ENCODE measurements around the gene STX3.

Gene STX3

GRCh38 chr11:59787816-59788215, 32.6 kb downstream of the STX3 start:
- no peak overlapping the region for H3K4me3 ChIP-seq (ENCODE audit: low read length in 2 of 2)
- H3K27me3 ChIP-seq (ENCODE audit: control insufficient read depth in 1 of 2, insufficient read depth in 2 of 2, low read length in 2 of 2), result no peaks in the 10 kb centered on the region
- peak overlapping the region in 1 of 2 donors; percentile 13 for H3K9ac ChIP-seq (ENCODE audit: low read length in 2 of 2)
- H3K36me3 ChIP-seq (ENCODE audit: control insufficient read depth in 2 of 2, insufficient read depth in 2 of 2, low read length in 2 of 2), result peaks cover 9 to 20% of the 10 kb centered on the region in 2 donors
- H3K27ac ChIP-seq (ENCODE audit: low read length), result no peak overlapping the region
- H3K9me3 ChIP-seq (ENCODE audit: control insufficient read depth in 2 of 2, low read length in 2 of 2), result no peaks in the 10 kb centered on the region
- H3K4me1 ChIP-seq (ENCODE audit: control insufficient read depth, insufficient read depth, low read length), result no peaks in the 10 kb centered on the region

- H3K27ac ChIP-seq (ENCODE audit: low read length), result no peak overlapping the region
- peaks cover 23 to 46% of the 10 kb centered on the region in 2 donors for H3K36me3 ChIP-seq (ENCODE audit: control insufficient read depth in 2 of 2, insufficient read depth in 2 of 2, low read length in 2 of 2)
- no peaks in the 10 kb centered on the region for H3K4me1 ChIP-seq (ENCODE audit: control insufficient read depth, insufficient read depth, low read length)
Observed at GRCh38 chr11:59791639-59792038, 36.5 kb downstream of the STX3 start.

DNA sequence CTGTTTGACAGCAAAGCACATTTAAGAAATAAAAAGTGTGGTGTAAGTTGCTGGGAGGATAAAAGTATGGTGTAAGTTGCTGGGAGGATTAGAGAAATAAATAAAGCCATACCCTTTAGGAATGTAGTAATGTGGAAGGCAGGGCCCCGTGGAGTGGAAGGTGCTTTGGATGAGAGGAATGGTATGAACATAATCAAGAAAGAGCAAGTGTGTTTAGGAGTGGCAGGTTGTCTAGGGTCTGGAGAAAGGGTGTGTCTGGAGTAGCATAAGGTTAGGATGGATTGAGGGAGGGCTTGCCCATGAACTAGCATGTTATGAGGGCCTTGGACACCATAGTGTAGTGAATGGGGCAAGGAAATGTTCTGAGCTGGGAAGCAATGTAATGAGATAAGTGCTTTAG, 37.3 kb downstream of the STX3 start:
- Histone ChIP-seq H3K36me3 (ENCODE audit: control insufficient read depth in 2 of 2, insufficient read depth in 2 of 2, low read length in 2 of 2) (peaks cover 24 to 46% of the 10 kb centered on the region in 2 donors), H3K9me3 (ENCODE audit: control insufficient read depth in 2 of 2, low read length in 2 of 2) (no peaks in the 10 kb centered on the region), H3K27ac (ENCODE audit: low read length) (no peak overlapping the region), H3K4me3 (ENCODE audit: low read length in 2 of 2) (no peak overlapping the region), H3K9ac (ENCODE audit: low read length in 2 of 2) (no peak overlapping the region), H3K4me1 (ENCODE audit: control insufficient read depth, insufficient read depth, low read length) (no peaks in the 10 kb centered on the region), H3K27me3 (ENCODE audit: control insufficient read depth in 1 of 2, insufficient read depth in 2 of 2, low read length in 2 of 2) (no peaks in the 10 kb centered on the region)

More at GRCh38 chr11:59791639-59792038, 36.5 kb downstream of the STX3 start:
- Histone ChIP-seq H3K9ac (ENCODE audit: low read length in 2 of 2) (no peak overlapping the region), H3K4me3 (ENCODE audit: low read length in 2 of 2) (no peak overlapping the region), H3K9me3 (ENCODE audit: control insufficient read depth in 2 of 2, low read length in 2 of 2) (no peaks in the 10 kb centered on the region), H3K27me3 (ENCODE audit: control insufficient read depth in 1 of 2, insufficient read depth in 2 of 2, low read length in 2 of 2) (no peaks in the 10 kb centered on the region)

- H3K27ac ChIP-seq (ENCODE audit: low read length), result no peak overlapping the region
- no peaks in the 10 kb centered on the region for H3K27me3 ChIP-seq (ENCODE audit: control insufficient read depth in 1 of 2, insufficient read depth in 2 of 2, low read length in 2 of 2)
- H3K36me3 ChIP-seq (ENCODE audit: control insufficient read depth in 2 of 2, insufficient read depth in 2 of 2, low read length in 2 of 2), result peaks cover 27 to 38% of the 10 kb centered on the region in 2 donors
- H3K9ac ChIP-seq (ENCODE audit: low read length in 2 of 2), result no peak overlapping the region
- H3K4me3 ChIP-seq (ENCODE audit: low read length in 2 of 2), result no peak overlapping the region
- H3K4me1 ChIP-seq (ENCODE audit: control insufficient read depth, insufficient read depth, low read length), result no peaks in the 10 kb centered on the region
- no peaks in the 10 kb centered on the region for H3K9me3 ChIP-seq (ENCODE audit: control insufficient read depth in 2 of 2, low read length in 2 of 2)
Observed at GRCh38 chr11:59794417-59794816, 39.2 kb downstream of the STX3 start.

GRCh38 chr11:59800390-59801025, 45.3 kb downstream of the STX3 start:
- H3K9me3 ChIP-seq (ENCODE audit: control insufficient read depth in 2 of 2, low read length in 2 of 2), result no peaks in the 10 kb centered on the region
- H3K36me3 ChIP-seq (ENCODE audit: control insufficient read depth in 2 of 2, insufficient read depth in 2 of 2, low read length in 2 of 2), result peaks cover 6 to 11% of the 10 kb centered on the region in 2 donors
- no peak overlapping the region for H3K9ac ChIP-seq (ENCODE audit: low read length in 2 of 2)
- H3K27me3 ChIP-seq (ENCODE audit: control insufficient read depth in 1 of 2, insufficient read depth in 2 of 2, low read length in 2 of 2), result no peaks in the 10 kb centered on the region
- no peaks in the 10 kb centered on the region for H3K4me1 ChIP-seq (ENCODE audit: control insufficient read depth, insufficient read depth, low read length)
- H3K4me3 ChIP-seq (ENCODE audit: low read length in 2 of 2), result no peak overlapping the region
- no peak overlapping the region for H3K27ac ChIP-seq (ENCODE audit: low read length)

DNA sequence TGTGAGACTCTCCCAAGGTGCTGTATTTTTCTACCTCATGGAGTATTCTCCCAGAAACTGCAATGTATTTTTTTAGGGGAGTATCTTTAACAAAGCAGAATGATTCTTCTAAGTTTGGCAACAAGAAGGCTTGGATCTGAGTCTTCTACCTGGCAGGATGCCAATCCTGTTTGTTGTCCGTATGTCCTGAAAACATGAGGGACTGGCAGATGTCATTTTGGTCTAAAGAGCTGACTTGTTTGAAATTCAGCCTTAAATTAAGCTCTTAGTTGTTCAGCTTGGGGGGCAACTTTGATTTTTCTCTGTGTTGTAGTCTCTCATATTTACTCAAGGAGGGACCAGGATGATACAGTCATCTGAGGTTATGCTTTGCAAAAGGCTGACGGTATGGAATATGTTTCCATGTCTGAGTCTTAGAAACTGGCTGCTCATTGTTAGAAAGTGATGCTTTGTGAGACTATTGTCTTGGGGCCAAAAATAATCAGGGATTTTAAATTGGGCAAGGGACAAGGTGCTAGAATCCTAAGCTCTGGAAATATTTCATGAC, 46.1 kb downstream of the STX3 start:
- Histone ChIP-seq H3K36me3 (ENCODE audit: control insufficient read depth in 2 of 2, insufficient read depth in 2 of 2, low read length in 2 of 2) (peaks cover 6% of the 10 kb centered on the region in 2 donors), H3K9me3 (ENCODE audit: control insufficient read depth in 2 of 2, low read length in 2 of 2) (no peaks in the 10 kb centered on the region), H3K27ac (ENCODE audit: low read length) (no peak overlapping the region), H3K27me3 (ENCODE audit: control insufficient read depth in 1 of 2, insufficient read depth in 2 of 2, low read length in 2 of 2) (no peaks in the 10 kb centered on the region), H3K9ac (ENCODE audit: low read length in 2 of 2) (no peak overlapping the region), H3K4me1 (ENCODE audit: control insufficient read depth, insufficient read depth, low read length) (no peaks in the 10 kb centered on the region), H3K4me3 (ENCODE audit: low read length in 2 of 2) (no peak overlapping the region)

- H3K36me3 ChIP-seq (ENCODE audit: control insufficient read depth in 2 of 2, insufficient read depth in 2 of 2, low read length in 2 of 2), result peaks cover 14 to 15% of the 10 kb centered on the region in 2 donors
- no peak overlapping the region for H3K27ac ChIP-seq (ENCODE audit: low read length)
- no peaks in the 10 kb centered on the region for H3K9me3 ChIP-seq (ENCODE audit: control insufficient read depth in 2 of 2, low read length in 2 of 2)
- H3K4me1 ChIP-seq (ENCODE audit: control insufficient read depth, insufficient read depth, low read length), result no peaks in the 10 kb centered on the region
- H3K9ac ChIP-seq (ENCODE audit: low read length in 2 of 2), result no peak overlapping the region
- no peak overlapping the region for H3K4me3 ChIP-seq (ENCODE audit: low read length in 2 of 2)
- no peaks in the 10 kb centered on the region for H3K27me3 ChIP-seq (ENCODE audit: control insufficient read depth in 1 of 2, insufficient read depth in 2 of 2, low read length in 2 of 2)
Observed at GRCh38 chr11:59801981-59802638, 46.9 kb downstream of the STX3 start.

- no peaks in the 10 kb centered on the region for H3K9me3 ChIP-seq (ENCODE audit: control insufficient read depth in 2 of 2, low read length in 2 of 2)
- H3K27me3 ChIP-seq (ENCODE audit: control insufficient read depth in 1 of 2, insufficient read depth in 2 of 2, low read length in 2 of 2), result no peaks in the 10 kb centered on the region
- no peak overlapping the region for H3K27ac ChIP-seq (ENCODE audit: low read length)
- no peak overlapping the region for H3K9ac ChIP-seq (ENCODE audit: low read length in 2 of 2)
- peaks cover 13 to 15% of the 10 kb centered on the region in 2 donors for H3K36me3 ChIP-seq (ENCODE audit: control insufficient read depth in 2 of 2, insufficient read depth in 2 of 2, low read length in 2 of 2)
- no peak overlapping the region for H3K4me3 ChIP-seq (ENCODE audit: low read length in 2 of 2)
- H3K4me1 ChIP-seq (ENCODE audit: control insufficient read depth, insufficient read depth, low read length), result no peaks in the 10 kb centered on the region
Observed at GRCh38 chr11:59802639-59803176, 47.5 kb downstream of the STX3 start.

GRCh38 chr11:59804061-59804460, 48.9 kb downstream of the STX3 start:
- no peaks in the 10 kb centered on the region for H3K9me3 ChIP-seq (ENCODE audit: control insufficient read depth in 2 of 2, low read length in 2 of 2)
- no peaks in the 10 kb centered on the region for H3K27me3 ChIP-seq (ENCODE audit: control insufficient read depth in 1 of 2, insufficient read depth in 2 of 2, low read length in 2 of 2)
- H3K36me3 ChIP-seq (ENCODE audit: control insufficient read depth in 2 of 2, insufficient read depth in 2 of 2, low read length in 2 of 2), result peaks cover 12 to 19% of the 10 kb centered on the region in 2 donors
- H3K4me1 ChIP-seq (ENCODE audit: control insufficient read depth, insufficient read depth, low read length), result no peaks in the 10 kb centered on the region
- H3K27ac ChIP-seq (ENCODE audit: low read length), result no peak overlapping the region
- no peak overlapping the region for H3K4me3 ChIP-seq (ENCODE audit: low read length in 2 of 2)
- H3K9ac ChIP-seq (ENCODE audit: low read length in 2 of 2), result no peak overlapping the region

- no peaks in the 10 kb centered on the region for H3K9me3 ChIP-seq (ENCODE audit: control insufficient read depth in 2 of 2, low read length in 2 of 2)
- peaks cover 4% of the 10 kb centered on the region for H3K4me1 ChIP-seq (ENCODE audit: control insufficient read depth, insufficient read depth, low read length)
- H3K9ac ChIP-seq (ENCODE audit: low read length in 2 of 2), result no peak overlapping the region
- peaks cover 12 to 14% of the 10 kb centered on the region in 2 donors for H3K36me3 ChIP-seq (ENCODE audit: control insufficient read depth in 2 of 2, insufficient read depth in 2 of 2, low read length in 2 of 2)
- H3K27me3 ChIP-seq (ENCODE audit: control insufficient read depth in 1 of 2, insufficient read depth in 2 of 2, low read length in 2 of 2), result no peaks in the 10 kb centered on the region
- no peak overlapping the region for H3K27ac ChIP-seq (ENCODE audit: low read length)
- no peak overlapping the region for H3K4me3 ChIP-seq (ENCODE audit: low read length in 2 of 2)
Observed at GRCh38 chr11:59807047-59807610, 52.0 kb downstream of the STX3 start.
